GM12891 (cell line): ENCODE data around the gene TMEFF1.

Experiments
- POLR2A ChIP-seq: IDR thresholded peaks from 2 replicates; pipeline ENCODE4 v1.6.1; 2011; ENCODE audit warnings: low read depth, low read length, control low read depth
- POLR2AphosphoS5 ChIP-seq: IDR thresholded peaks from 2 replicates; pipeline ENCODE4 v1.6.1; 2011; ENCODE audit warnings: low read depth, low read length, control low read depth
- TAF1 ChIP-seq: IDR thresholded peaks from 2 replicates; pipeline ENCODE4 v1.6.1; 2011; ENCODE audit warnings: low read depth, low read length, control low read depth

DNA sequence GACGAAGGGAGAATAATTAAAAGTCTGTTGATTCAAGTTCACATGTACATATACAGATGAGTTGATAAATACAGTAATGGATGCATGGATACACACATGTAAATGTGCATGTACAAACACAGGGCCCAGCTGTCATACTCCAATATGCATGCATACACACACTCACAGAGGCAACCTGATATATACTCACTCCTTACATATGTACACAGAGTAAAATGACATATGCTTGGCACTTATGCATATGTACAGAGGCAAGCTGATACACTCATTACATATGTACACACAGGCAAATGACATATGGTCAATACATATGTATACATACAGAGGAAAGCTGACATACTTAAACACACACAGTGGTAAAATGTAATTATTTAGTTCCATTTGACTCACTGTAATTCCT lies 7.2 kb upstream of the TMEFF1 start:
- no peak for TF ChIP-seq POLR2A
- TF ChIP-seq POLR2AphosphoS5 = no peak
- TF ChIP-seq TAF1 = no peak
